ENCODE results near the gene PRKAR1A. TPM values are rescaled to one million over a fixed set of nuclear protein-coding genes. Genes with fewer than 3 reads are reported as not detected.

PRKAR1A gene
- total and polyA plus RNA-seq, 2 of the 8 experiments (the other 6 are each of a cell fraction or from before 2014, with no cell fraction given) = 39.3 to 149 TPM

GRCh38 chr17:68468788-68469187, 43.4 kb upstream of the PRKAR1A start:
- H4K8ac ChIP-seq (ENCODE audit: extremely low read depth, insufficient read depth, low read length) = no peak overlapping the region
- no peak overlapping the region for H3K4me2 ChIP-seq (ENCODE audit: insufficient read depth in 1 of 2, low read depth in 2 of 2, low read length in 2 of 2)
- H3K4ac ChIP-seq (replicated peaks; ENCODE audit: insufficient read length, low read depth, low read length) = no peak overlapping the region
- H2BK15ac ChIP-seq (ENCODE audit: low read length) = no peak overlapping the region
- no peak for TF ChIP-seq CHD1 (IDR thresholded peaks at IDR 0.05; ENCODE audit: low read depth, low read length)
- peak; percentile 41; the same call in 1 of the 2 replicates for TF ChIP-seq TEAD4 (IDR thresholded peaks at IDR 0.05; ENCODE audit: low read depth, low read length)
- no peak for TF ChIP-seq SIRT6 (IDR thresholded peaks at IDR 0.05; ENCODE audit: low read length)
- no peak for TF ChIP-seq EGR1 (IDR thresholded peaks at IDR 0.05; ENCODE audit: borderline replicate concordance, low read depth, low read length)
- TF ChIP-seq ASH2L (IDR thresholded peaks at IDR 0.05; ENCODE audit: low read length) = no peak
- no peak for TF ChIP-seq EZH2 (IDR thresholded peaks at IDR 0.05; ENCODE audit: low read depth, low read length, severe bottlenecking)
- TF ChIP-seq POLR2A (IDR thresholded peaks at IDR 0.05; ENCODE audit: control extremely low read depth in 1 of 2, low read depth in 2 of 2, low read length in 2 of 2) = no peak
- ChIA-PET CTCF (ENCODE audit: partially characterized antibody) (interaction anchor here (0.6 to 4.9 kb wide), 9 partner anchors 10 to 293 kb away, joined by 3 to 19 read pairs (median 4); partner anchors contain the start of genes FAM20A and WIPI1), POLR2A (ENCODE audit: partially characterized antibody) (no interaction called here)
- no peak overlapping the region for H3K18ac ChIP-seq (ENCODE audit: extremely low read depth, low read length)
- no peak overlapping the region for H4K5ac ChIP-seq (ENCODE audit: insufficient read length, low read depth, low read length)
- no peaks in the 10 kb centered on the region for H3K23me2 ChIP-seq (ENCODE audit: low read depth, low read length)
- H3K14ac ChIP-seq (ENCODE audit: insufficient read length) = no peak overlapping the region
- peaks cover 0 to 3% (median 0%) of the 10 kb centered on the region in 4 experiments; a peak in 3 of 7 replicates for H3K4me1 ChIP-seq (replicated peaks in 1 of 4; ENCODE audit: control insufficient read depth in 3 of 4, insufficient read depth in 4 of 4, low read length in 3 of 4)
- no peaks in the 10 kb centered on the region for H3K79me2 ChIP-seq (ENCODE audit: control insufficient read depth in 1 of 2, insufficient read depth in 2 of 2, low read length in 2 of 2)
- no peak overlapping the region for H2AK5ac ChIP-seq (ENCODE audit: low read depth, low read length)
- FAIRE-seq = no peak
- no peak overlapping the region for H3K4me3 ChIP-seq (ENCODE audit: extremely low read depth in 1 of 4, insufficient read depth in 2 of 4, low read depth in 3 of 4, low read length in 4 of 4)
- H2BK5ac ChIP-seq (ENCODE audit: low read depth, low read length) = no peak overlapping the region
- H2BK12ac ChIP-seq (ENCODE audit: low read depth, low read length) = no peak overlapping the region
- H3K56ac ChIP-seq (replicated peaks; ENCODE audit: insufficient read length, low read depth, low read length) = no peak overlapping the region
- no peak overlapping the region for H2AFZ ChIP-seq (ENCODE audit: low read length)
- DNase-seq (ENCODE audit: low read depth in 1 of 2, low spot score in 2 of 2) = no peak
- no peak overlapping the region for H3K9ac ChIP-seq (replicated peaks in 1 of 4; ENCODE audit: extremely low read depth in 1 of 4, low read depth in 3 of 4, low read length in 3 of 4)
- H3K23ac ChIP-seq (ENCODE audit: insufficient read length) = no peak overlapping the region
- H4K91ac ChIP-seq (replicated peaks; ENCODE audit: insufficient read length, low read length) = no peak overlapping the region
- whole genome bisulfite sequencing, 2 experiments (ENCODE audit: extremely low coverage in 1 of 2, insufficient coverage in 1 of 2, insufficient read length in 1 of 2, insufficient replicate concordance in 2 of 2, low coverage in 1 of 2, low lambda C conversion rate in 2 of 2, missing lambda C conversion rate in 1 of 2) = 89% methylated on average over 1 of the region's 1 CpG; no CpG with 5 or more reads in 1 of the 2 experiments
- H3K27ac ChIP-seq (ENCODE audit: low read depth, low read length) = no peak overlapping the region
- no peaks in the 10 kb centered on the region for H3K27me3 ChIP-seq (replicated peaks in 1 of 4; ENCODE audit: control insufficient read depth in 3 of 4, extremely low read depth in 1 of 4, insufficient read depth in 3 of 4, low read length in 3 of 4)
- H3K79me1 ChIP-seq (ENCODE audit: low read depth, low read length) = no peaks in the 10 kb centered on the region
- H2BK20ac ChIP-seq (ENCODE audit: low read length) = no peak overlapping the region
- no peaks in the 10 kb centered on the region for H4K20me1 ChIP-seq (replicated peaks in 1 of 2; ENCODE audit: control insufficient read depth in 1 of 2, insufficient read depth in 2 of 2, low read length in 2 of 2)
- no peaks in the 10 kb centered on the region for H3K9me3 ChIP-seq (ENCODE audit: insufficient read depth in 2 of 2, low read depth in 1 of 2, low read length in 1 of 2)
- H3K36me3 ChIP-seq (ENCODE audit: control insufficient read depth in 2 of 4, insufficient read depth in 4 of 4, low read length in 3 of 4) = no peaks in the 10 kb centered on the region
- H2BK120ac ChIP-seq (replicated peaks; ENCODE audit: low read depth, low read length) = no peak overlapping the region
